Activated T-cell treated with anti-CD3 and anti-CD28 coated beads, Interleukin-2, amount 50 U/mL, for 24 hours (primary cell): ENCODE measurements around the gene TEX2.

Source experiments
- DNase-seq: peaks from one replicate; pipeline ENCODE4 v3.0.0-alpha.2; 2020
- H3K27ac Mint-ChIP-seq: 2 replicates; pipeline ENCODE4 v1.8.0; 2020; ENCODE audit warnings: mild to moderate bottlenecking, mixed read lengths
- H3K27me3 Mint-ChIP-seq: 2 replicates; pipeline ENCODE4 v1.8.0; 2020; ENCODE audit warnings: mixed read lengths
- H3K36me3 Mint-ChIP-seq: 2 replicates; pipeline ENCODE4 v1.8.0; 2020; ENCODE audit warnings: low read depth, mixed read lengths
- H3K4me1 Mint-ChIP-seq: 2 replicates; pipeline ENCODE4 v1.8.0; 2020; ENCODE audit warnings: low read depth, mixed read lengths
- H3K4me3 Mint-ChIP-seq: 2 replicates; pipeline ENCODE4 v1.8.0; 2020; ENCODE audit warnings: mild to moderate bottlenecking, moderate library complexity, mixed read lengths
- H3K9me3 Mint-ChIP-seq: 2 replicates; pipeline ENCODE4 v1.8.0; 2020; ENCODE audit warnings: mixed read lengths

The TEX2 gene

DNA sequence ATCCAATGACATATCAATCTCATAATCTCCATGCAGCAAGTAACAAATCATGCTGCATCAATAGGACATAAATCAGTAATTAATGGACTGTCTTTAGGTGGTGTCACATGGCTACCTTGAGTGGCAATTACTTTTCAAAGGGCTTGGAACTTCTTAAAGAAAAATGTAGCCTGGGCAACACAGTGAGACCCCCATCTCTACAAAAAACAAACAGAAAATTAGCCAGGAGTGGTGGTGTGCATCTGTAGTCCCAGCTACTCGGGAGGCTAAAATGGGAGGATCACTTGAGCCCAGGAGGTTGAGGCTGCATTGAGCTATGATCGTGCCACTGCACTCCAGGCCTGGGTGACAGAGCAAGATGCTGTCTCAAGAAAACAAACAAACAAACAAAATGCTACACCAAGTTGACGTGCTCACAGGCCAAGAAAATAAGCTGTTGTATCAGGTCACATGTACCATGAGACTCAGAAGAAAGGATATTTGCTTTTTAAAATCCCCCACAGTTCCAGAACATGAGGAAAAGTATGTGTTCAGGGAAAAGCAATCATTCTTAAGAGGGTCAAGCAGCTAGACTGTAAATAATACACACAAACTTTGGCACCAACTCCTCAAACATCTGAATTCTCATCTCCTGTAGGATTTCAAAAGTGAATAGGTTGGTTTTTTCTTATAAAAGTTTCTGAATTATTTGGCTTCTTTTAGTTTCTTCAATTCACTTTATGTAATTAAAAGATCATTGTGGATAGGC, 109.3 kb downstream of the TEX2 start:
- Mint-ChIP-seq H3K9me3 (no peaks in the 10 kb centered on the region), H3K4me3 (no peak overlapping the region), H3K27ac (no peak overlapping the region), H3K27me3 (no peaks in the 10 kb centered on the region), H3K36me3 (peaks cover 46% of the 10 kb centered on the region), H3K4me1 (no peaks in the 10 kb centered on the region)
- no peak for DNase-seq

DNA sequence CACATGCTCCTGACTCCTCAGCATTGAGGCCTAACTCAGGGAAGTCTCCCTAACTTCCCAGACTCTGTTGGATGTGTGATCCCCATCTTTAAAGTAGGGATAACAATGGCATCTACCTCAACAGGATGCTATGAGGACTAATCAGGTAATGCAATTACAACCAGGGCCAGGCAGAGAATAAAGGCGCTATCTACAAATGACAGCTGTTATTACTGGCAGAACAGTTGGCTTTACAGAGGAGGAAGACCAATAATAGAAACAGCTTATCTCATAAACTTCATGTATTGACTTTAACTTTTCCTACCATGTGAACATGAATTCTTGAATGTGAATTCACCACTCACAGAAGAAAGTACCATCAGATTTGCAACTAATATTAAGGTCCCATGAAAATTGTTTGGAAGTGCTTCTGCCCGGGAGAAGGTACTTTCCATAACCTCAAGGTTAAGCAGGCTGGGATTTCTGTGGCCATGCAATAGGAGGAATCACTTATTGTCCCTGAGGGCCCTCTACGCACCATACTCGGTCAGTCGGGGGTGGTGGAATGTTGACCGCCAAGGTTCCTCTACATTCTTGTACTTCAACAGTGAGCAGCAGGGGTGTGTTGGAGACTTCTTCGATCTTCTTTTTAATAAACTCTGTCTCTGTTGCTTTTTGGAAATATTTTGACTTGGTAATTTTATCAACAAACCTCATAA, 110.5 kb downstream of the TEX2 start:
- H3K4me1 Mint-ChIP-seq = peaks cover 9% of the 10 kb centered on the region
- DNase-seq = no peak
- H3K27me3 Mint-ChIP-seq = no peaks in the 10 kb centered on the region
- no peak overlapping the region for H3K4me3 Mint-ChIP-seq
- no peaks in the 10 kb centered on the region for H3K9me3 Mint-ChIP-seq
- H3K36me3 Mint-ChIP-seq = peaks cover 46% of the 10 kb centered on the region
- no peak overlapping the region for H3K27ac Mint-ChIP-seq

DNA sequence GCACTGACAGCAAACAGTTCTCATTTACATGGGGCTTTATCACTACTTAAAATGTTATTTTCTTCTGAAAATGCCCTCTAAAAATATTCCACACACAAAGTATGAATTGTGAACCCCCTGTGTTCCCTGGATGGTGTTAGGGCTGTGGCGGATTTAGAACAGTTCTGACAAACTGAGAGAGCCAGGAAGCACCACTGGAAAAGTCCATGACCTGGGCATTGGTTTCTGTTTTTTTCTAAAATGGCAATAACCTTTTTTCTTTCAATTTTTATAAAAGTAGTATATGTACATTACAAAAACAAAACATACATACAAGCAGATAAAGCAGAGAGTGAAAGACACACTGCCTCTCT, 112.1 kb downstream of the TEX2 start:
- Mint-ChIP-seq H3K4me1 (peaks cover 20% of the 10 kb centered on the region), H3K4me3 (no peak overlapping the region), H3K27me3 (no peaks in the 10 kb centered on the region), H3K9me3 (no peaks in the 10 kb centered on the region), H3K27ac (peak overlapping the region; percentile 72), H3K36me3 (peaks cover 46% of the 10 kb centered on the region)
- no peak for DNase-seq

DNA sequence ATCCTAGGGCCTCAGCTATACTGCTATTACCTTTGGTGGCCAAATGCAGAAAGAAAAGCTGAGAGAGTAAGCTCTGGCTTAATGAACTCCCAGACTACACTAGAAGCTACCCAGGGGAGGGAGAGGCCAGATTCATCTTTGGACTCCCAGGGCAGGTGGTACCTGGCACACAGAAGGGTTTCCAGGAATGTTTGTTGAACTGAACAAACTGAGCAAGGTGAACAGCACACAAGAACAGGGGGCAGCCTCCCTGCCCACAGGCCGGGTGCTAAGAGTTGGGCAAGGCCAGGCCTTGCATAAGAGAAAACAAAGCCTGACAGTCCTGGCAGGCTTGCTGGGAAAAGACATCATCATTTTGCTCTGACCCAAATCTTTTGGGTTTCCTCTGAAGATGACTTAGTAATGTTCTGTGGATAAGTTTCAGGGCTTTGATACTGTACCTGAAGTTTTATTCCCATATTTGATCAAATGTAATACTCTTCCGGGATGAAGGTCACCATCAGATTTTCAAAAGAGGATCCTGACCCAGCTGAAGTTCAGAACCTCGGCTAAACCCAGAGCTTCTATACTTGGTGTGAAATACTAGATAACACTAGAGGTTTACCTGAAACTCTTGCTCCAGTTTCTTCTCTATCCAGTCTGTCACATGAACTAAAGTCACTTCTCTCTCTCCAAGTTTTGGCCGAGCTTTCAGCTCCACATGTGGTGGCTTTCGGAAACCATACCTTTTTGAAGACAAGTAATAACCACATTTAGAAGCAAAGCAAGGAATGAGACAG, 112.6 kb downstream of the TEX2 start:
- Mint-ChIP-seq H3K4me3 (no peak overlapping the region), H3K9me3 (no peaks in the 10 kb centered on the region), H3K4me1 (peaks cover 20% of the 10 kb centered on the region), H3K36me3 (peaks cover 46% of the 10 kb centered on the region), H3K27ac (peak overlapping the region; percentile 72), H3K27me3 (no peaks in the 10 kb centered on the region)
- peak; percentile 5 for DNase-seq

DNA sequence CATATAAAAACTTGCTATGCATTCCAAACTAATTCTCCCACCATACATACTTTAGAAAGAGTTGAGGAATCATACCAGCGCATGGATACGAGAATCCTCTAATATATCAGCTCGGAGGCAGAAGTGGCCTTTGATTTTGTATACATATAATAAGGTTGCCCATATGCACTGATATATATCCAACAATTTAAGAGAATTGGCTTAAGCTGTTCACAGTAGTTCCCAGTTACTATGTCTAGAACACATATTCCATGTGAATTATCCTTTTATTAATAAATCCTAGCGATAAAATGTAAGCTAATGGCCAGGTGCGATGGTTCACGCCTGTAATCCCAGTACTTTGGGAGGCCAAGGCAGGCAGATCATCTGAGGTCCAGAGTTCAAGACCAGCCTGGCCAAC, 113.9 kb downstream of the TEX2 start:
- H3K4me3 Mint-ChIP-seq = no peak overlapping the region
- no peaks in the 10 kb centered on the region for H3K27me3 Mint-ChIP-seq
- H3K4me1 Mint-ChIP-seq = peaks cover 25% of the 10 kb centered on the region
- no peaks in the 10 kb centered on the region for H3K9me3 Mint-ChIP-seq
- DNase-seq = no peak
- H3K36me3 Mint-ChIP-seq = peaks cover 38% of the 10 kb centered on the region
- H3K27ac Mint-ChIP-seq = no peak overlapping the region

DNA sequence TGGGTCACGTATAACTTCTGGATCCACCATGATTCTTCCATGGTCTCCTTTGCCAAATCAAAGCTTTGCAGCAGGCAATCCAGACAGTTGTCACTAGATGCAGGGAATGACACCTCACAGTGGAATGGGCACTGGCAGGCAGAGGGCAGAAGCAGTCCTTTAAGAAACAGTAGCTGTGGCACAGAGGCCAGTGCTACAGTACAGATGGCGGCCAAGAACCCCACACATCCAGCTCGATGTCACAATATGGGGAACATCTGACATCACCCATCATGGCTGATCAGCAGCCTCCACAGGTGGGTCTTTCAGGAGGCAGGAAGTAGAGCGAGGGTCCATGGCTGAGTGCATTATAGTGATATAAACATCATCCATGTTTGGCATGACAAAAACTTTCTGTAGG, 114.4 kb downstream of the TEX2 start:
- Mint-ChIP-seq H3K4me1 (peaks cover 25% of the 10 kb centered on the region), H3K27ac (no peak overlapping the region), H3K27me3 (no peaks in the 10 kb centered on the region), H3K36me3 (peaks cover 36% of the 10 kb centered on the region), H3K4me3 (no peak overlapping the region), H3K9me3 (no peaks in the 10 kb centered on the region)
- DNase-seq = peak; percentile 53

DNA sequence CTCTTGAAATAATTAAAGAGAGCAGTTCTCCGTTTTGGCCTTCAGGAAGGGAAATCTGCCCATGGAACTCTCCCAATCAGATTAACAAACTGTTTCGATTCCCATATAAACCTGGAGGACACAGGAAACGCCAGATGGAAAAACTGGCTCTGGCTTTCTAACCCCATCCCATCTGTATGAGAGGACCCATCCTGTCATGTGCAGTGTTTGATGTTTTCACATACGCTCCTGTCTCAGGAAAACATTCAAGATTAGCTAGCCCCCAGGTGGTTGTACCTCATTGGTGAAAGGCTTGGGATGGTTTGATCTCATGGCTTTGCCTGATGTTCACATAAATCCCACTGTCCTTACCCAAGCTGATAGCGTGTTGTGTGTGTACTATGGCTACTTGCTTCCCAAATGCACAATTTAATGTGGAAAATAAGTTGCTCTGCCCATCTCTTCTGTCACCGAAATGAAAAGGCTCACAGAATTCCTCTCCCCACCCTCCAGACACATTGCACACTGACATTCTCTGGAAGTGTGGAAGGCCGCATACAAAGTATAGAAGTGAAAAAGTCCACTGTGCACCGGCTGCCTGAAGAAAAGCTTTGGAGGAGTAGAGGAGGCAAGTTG, 114.9 kb downstream of the TEX2 start:
- peaks cover 32% of the 10 kb centered on the region for H3K36me3 Mint-ChIP-seq

DNA sequence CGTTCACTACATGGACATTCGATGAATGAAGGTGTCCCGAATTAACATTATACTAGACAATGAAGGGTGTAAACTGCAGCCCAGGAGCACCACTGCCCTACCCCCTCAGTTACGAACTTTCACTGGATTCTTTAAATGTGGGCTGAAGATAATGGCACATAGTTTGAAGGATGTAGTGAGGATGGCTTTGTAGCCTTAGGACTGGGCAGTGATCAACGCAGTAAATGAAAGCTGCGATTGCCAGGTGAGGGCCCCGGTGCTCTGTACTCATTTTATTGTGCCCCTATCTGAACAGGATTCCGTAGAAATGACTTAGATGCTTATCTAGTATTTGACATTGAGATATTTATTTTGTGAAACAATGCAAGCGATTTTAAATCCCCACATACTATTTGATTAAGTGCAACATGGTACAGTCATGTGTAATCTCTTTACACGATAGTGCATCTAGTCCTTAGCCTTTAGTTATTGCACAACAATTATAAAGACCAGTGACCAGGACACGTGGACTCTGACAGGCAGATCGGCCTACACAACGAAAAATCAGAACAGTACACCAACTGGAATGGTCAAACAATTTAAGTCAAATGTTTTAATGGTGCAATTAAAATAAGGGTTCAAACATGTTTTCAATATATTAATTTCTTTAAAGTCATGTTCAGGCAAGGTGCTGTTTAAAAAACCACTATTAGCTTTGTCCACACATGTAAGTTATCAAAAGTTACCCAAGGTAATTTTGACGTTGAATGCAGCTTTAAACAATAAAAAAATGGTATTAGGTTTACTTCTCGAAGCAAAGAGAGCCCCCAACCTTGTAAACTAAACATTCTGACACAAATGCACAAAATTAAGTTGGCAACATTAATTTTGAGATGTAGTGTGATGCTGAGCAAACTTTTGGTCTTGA, 115.7 kb downstream of the TEX2 start:
- DNase-seq = peak; percentile 64

More for the DNA sequence above, 114.9 kb downstream of the TEX2 start:
- Mint-ChIP-seq H3K4me3 (no peak overlapping the region), H3K27ac (no peak overlapping the region), H3K4me1 (peaks cover 25% of the 10 kb centered on the region), H3K27me3 (no peaks in the 10 kb centered on the region), H3K9me3 (no peaks in the 10 kb centered on the region)
- no peak for DNase-seq

DNA sequence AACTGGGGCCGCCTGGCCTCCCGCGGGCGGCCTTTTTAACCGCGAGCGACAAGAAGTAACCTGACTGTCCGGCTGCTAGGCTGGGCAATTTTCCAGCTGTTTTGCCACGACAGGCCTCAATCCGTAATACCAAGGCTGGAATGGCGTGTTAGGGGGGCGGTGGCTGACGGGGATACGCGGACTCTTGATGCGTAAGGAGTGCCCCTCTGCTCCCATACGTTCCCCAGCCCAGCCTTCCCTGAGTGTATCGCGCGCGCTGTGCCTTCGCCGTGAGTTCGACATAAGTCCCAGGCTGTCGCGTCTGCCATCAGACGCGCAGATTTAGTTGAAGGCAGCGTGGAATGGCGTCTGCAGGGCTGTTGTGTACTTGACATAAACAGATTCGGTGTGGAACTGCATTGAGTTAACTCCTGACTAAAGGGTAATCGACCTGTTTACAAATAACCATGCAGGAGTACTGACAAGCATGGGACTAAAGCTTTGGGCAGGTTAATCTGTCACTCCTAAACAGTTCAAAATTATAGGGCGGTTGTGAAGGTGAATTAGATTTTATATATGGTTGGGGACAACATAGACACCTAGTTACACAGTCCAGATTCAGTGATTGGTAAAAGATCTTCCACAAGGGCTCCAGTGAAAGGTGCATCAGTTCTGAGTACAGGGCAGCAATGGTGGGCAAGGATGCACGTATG, 116.5 kb downstream of the TEX2 start:
- Mint-ChIP-seq H3K27me3 (no peaks in the 10 kb centered on the region), H3K27ac (no peak overlapping the region), H3K4me1 (peaks cover 25% of the 10 kb centered on the region), H3K36me3 (peaks cover 19% of the 10 kb centered on the region), H3K4me3 (no peak overlapping the region), H3K9me3 (no peaks in the 10 kb centered on the region)
- DNase-seq = peak; percentile 80

More for the DNA sequence above, 115.7 kb downstream of the TEX2 start:
- Mint-ChIP-seq H3K4me3 (no peak overlapping the region), H3K4me1 (peaks cover 25% of the 10 kb centered on the region), H3K27me3 (no peaks in the 10 kb centered on the region), H3K9me3 (no peaks in the 10 kb centered on the region), H3K36me3 (peaks cover 25% of the 10 kb centered on the region), H3K27ac (no peak overlapping the region)

DNA sequence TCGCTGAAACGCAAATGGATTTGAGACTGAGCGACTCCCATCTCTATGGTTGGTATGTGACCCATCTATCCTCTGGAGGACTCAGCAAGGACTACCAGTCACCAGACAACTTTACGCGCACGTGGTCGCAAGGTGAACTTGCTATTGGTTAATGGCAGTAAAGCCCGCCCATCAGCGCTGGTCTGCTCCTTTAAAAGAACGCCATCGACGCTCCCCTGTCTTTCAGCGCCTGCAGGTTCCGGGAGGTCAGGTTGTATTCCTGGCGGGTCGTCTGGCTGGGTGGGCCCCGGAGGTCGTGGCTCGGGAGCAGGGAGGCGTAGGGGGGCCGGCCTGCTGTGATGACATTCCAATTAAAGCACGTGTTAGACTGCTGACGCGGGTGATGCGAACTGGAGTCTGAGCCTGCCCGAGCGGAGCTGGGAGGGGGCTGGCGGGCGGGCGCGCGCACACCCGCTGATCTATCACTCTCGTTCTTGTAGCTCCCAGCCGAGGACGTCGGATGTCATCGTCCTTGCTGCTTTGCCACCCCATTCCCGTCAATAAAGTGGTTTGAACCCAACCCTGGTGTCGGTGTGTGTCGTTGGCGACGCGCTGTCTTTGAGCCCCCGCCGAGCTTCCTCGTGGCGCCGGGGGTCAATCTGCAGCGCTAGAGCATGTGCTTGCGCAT, 117.2 kb downstream of the TEX2 start:
- Mint-ChIP-seq H3K27me3 (no peaks in the 10 kb centered on the region), H3K4me1 (peaks cover 25% of the 10 kb centered on the region), H3K27ac (no peak overlapping the region), H3K9me3 (no peaks in the 10 kb centered on the region), H3K36me3 (peaks cover 13% of the 10 kb centered on the region), H3K4me3 (no peak overlapping the region)
- DNase-seq = peak; percentile 95

DNA sequence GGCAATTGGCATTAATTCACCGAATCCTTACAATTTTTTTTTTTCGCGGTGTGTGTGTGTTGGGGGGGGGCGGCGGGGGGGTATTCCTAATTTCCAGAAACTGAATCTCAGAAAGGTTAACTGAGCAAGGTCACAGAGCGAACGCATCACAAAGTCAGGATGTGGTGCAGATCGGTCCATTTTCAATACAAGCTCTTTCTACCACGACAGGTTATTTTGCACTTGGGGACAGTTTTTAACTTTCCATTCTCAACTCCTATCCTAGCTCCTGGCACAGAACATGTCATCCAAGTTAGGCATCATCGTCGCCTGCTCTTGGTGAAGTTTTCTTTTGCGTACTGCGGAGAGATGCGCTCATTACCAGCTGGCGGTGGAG, 117.7 kb downstream of the TEX2 start:
- Mint-ChIP-seq H3K4me1 (peaks cover 25% of the 10 kb centered on the region), H3K9me3 (no peaks in the 10 kb centered on the region), H3K27ac (no peak overlapping the region), H3K36me3 (peaks cover 8% of the 10 kb centered on the region), H3K27me3 (no peaks in the 10 kb centered on the region), H3K4me3 (no peak overlapping the region)
- DNase-seq = no peak

DNA sequence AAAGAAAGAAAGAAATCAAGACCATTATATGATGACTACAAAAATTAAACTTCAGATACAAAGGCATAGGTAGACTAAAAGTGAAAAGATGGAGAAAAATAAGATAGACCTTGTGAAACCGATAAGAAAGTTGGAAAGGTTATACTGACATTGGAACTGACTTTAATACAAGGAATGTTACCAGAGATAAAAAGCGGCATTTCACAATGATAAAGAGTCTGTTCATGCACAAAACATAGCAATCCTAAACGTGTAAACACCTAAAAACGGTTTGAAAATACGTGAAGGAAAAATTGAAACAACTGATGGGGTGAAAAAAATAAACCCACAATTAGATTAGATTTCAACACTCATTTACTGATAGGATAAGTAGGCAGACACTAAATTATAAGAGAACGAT, 123.5 kb downstream of the TEX2 start:
- no peak overlapping the region for H3K27ac Mint-ChIP-seq
- no peak for DNase-seq
- no peaks in the 10 kb centered on the region for H3K4me1 Mint-ChIP-seq
- no peaks in the 10 kb centered on the region for H3K9me3 Mint-ChIP-seq
- no peaks in the 10 kb centered on the region for H3K27me3 Mint-ChIP-seq
- no peak overlapping the region for H3K4me3 Mint-ChIP-seq
- H3K36me3 Mint-ChIP-seq = no peaks in the 10 kb centered on the region

DNA sequence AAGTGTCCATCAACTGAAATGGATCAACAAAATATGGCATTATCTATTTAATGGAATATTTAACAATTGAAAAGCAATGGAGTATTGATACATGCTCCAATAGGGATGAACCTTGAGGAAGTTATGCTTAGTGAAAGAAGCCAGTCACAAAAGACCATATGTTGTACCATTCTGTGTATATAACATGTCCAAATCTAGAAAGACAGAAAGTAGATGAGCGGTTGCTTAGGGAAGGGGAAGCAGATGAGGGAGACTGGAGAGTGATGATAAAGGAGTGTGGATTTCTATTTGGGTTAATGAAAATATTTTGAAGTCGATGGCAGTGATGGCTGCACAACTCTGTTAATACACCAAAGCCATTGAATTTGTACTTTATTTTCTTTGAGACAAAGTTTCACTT, 124.6 kb downstream of the TEX2 start:
- DNase-seq = no peak
- H3K9me3 Mint-ChIP-seq = no peaks in the 10 kb centered on the region
- no peaks in the 10 kb centered on the region for H3K36me3 Mint-ChIP-seq
- H3K4me3 Mint-ChIP-seq = no peak overlapping the region
- H3K27ac Mint-ChIP-seq = no peak overlapping the region
- H3K4me1 Mint-ChIP-seq = peaks cover 1% of the 10 kb centered on the region
- no peaks in the 10 kb centered on the region for H3K27me3 Mint-ChIP-seq
